SK-N-SH (cell line): ENCODE measurements around the gene CCNK. TPM values are rescaled to one million over a fixed set of nuclear protein-coding genes. Genes with fewer than 3 reads are reported as not detected.

ENCODE experiments used
- CTCF ChIA-PET: fragments of 300-600, 350-600 bp; formaldehyde crosslinking; extraction: SDS; loops from one replicate; lab custom pipeline; 2021; lab: Yijun Ruan, JAX
- POLR2A ChIA-PET: fragments of 350-600 bp; sonication (Branson Sonifier 250); formaldehyde crosslinking; extraction: SDS; loops from one replicate; lab custom pipeline; 2020; ENCODE audit warnings: antibody characterized with exemption, inconsistent platforms; lab: Yijun Ruan, JAX
- DNase-seq: peaks from one replicate; pipeline ENCODE4 v3.0.0; 2012
- H2AFZ ChIP-seq: fragments of 200-600 bp; sonication (generic); 2 replicates; pipeline ENCODE4 v1.8.1; 2016; ENCODE audit warnings: antibody characterized with exemption, mild to moderate bottlenecking, low read depth
- H3F3A ChIP-seq: fragments of 200-600 bp; sonication (generic); replicated peaks from 2 replicates; pipeline ENCODE3; 2016; ENCODE audit warnings: antibody characterized with exemption, mild to moderate bottlenecking; ENCODE audit not compliant: insufficient read depth
- H3K27ac ChIP-seq, 2 experiments: fragments of 200-500 bp in 1 of 2; fragments of 200-600 bp in 1 of 2; sonication (Bioruptor generic) in 1 of 2; sonication (generic), shearing (Covaris generic) in 1 of 2; 2 replicates each; pipeline versions ENCODE4 v1.5.1 to v1.6.1; 2014 to 2016; ENCODE audit warnings: low read depth in 2 of 2, inconsistent platforms in 1 of 2, low read length in 1 of 2, mild to moderate bottlenecking in 1 of 2, mixed read lengths in 1 of 2
- H3K27me3 ChIP-seq: fragments of 200-600 bp; sonication (generic), shearing (Covaris generic); 2 replicates; pipeline ENCODE4 v1.6.1; 2016; ENCODE audit warnings: mixed run types; ENCODE audit not compliant: insufficient read depth
- H3K36me3 ChIP-seq, 2 experiments: fragments of 200-500 bp in 1 of 2; fragments of 200-600 bp in 1 of 2; sonication (Bioruptor generic) in 1 of 2; sonication (generic) in 1 of 2; replicated peaks in 1 of 2; 2 replicates each; pipeline versions ENCODE3 to v1.5.1; 2014 to 2016; ENCODE audit warnings: low read length in 1 of 2, mild to moderate bottlenecking in 1 of 2; ENCODE audit not compliant: insufficient read depth in 2 of 2, control insufficient read depth in 1 of 2
- H3K4me1 ChIP-seq, 2 experiments: fragments of 200-500 bp in 1 of 2; fragments of 200-600 bp in 1 of 2; sonication (Bioruptor generic) in 1 of 2; sonication (generic), shearing (Covaris generic) in 1 of 2; 2 replicates each; pipeline versions ENCODE4 v1.5.1 to v1.6.1; 2014 to 2016; ENCODE audit warnings: low read depth in 1 of 2, low read length in 1 of 2, mixed run types in 1 of 2; ENCODE audit not compliant: insufficient read depth in 2 of 2, control insufficient read depth in 1 of 2
- H3K4me2 ChIP-seq: fragments of 200-600 bp; sonication (generic), shearing (Covaris generic); 2 replicates; pipeline ENCODE4 v1.6.1; 2017; ENCODE audit warnings: mixed run types
- H3K4me3 ChIP-seq, 2 experiments: fragments of 200-500 bp in 1 of 2; fragments of 200-600 bp in 1 of 2; sonication (Bioruptor generic) in 1 of 2; sonication (generic), shearing (Covaris generic) in 1 of 2; 2 replicates each; pipeline versions ENCODE4 v1.5.1 to v1.8.1; 2014 to 2016; ENCODE audit warnings: low read depth in 2 of 2, inconsistent platforms in 1 of 2, low read length in 1 of 2, mild to moderate bottlenecking in 1 of 2, mixed read lengths in 1 of 2, moderate library complexity in 1 of 2
- H3K79me2 ChIP-seq: fragments of 200-600 bp; sonication (generic); 2 replicates; pipeline ENCODE4 v1.8.1; 2017; ENCODE audit warnings: mild to moderate bottlenecking; ENCODE audit not compliant: insufficient read depth
- H3K9ac ChIP-seq: fragments of 200-600 bp; sonication (generic); 2 replicates; pipeline ENCODE4 v1.6.1; 2017; ENCODE audit warnings: mixed run types
- H3K9me2 ChIP-seq: fragments of 200-600 bp; sonication (generic); 2 replicates; pipeline ENCODE4 v1.6.1; 2017; ENCODE audit warnings: mixed run types
- H3K9me3 ChIP-seq: fragments of 200-600 bp; sonication (generic); 2 replicates; pipeline ENCODE4 v1.6.1; 2017; ENCODE audit warnings: mixed run types, mild to moderate bottlenecking, moderate library complexity
- H4K20me1 ChIP-seq: fragments of 200-600 bp; sonication (generic); 2 replicates; pipeline ENCODE4 v1.6.1; 2017; ENCODE audit warnings: mild to moderate bottlenecking, mixed run types; ENCODE audit not compliant: insufficient read depth
- CHD2 ChIP-seq: fragments of 150-350 bp; IDR thresholded peaks from 2 replicates; pipeline ENCODE4 v1.6.1; 2018; ENCODE audit warnings: low read length; ENCODE audit not compliant: partially characterized antibody
- EP300 ChIP-seq, 2 experiments: IDR thresholded peaks; 2 replicates each; pipeline versions ENCODE4 v1.4.0 to v1.6.1; 2012; ENCODE audit warnings: borderline replicate concordance in 1 of 2, low read depth in 1 of 2, low read length in 1 of 2
- EZH2phosphoT487 ChIP-seq: fragments of 200-600 bp; sonication (generic); IDR thresholded peaks from 2 replicates; pipeline ENCODE4 v1.6.1; 2017; ENCODE audit warnings: low read depth, mixed run types, mild to moderate bottlenecking, antibody characterized with exemption, moderate library complexity, borderline replicate concordance
- FOSL2 ChIP-seq: IDR thresholded peaks from 2 replicates; pipeline ENCODE4 v1.4.0; 2012; ENCODE audit warnings: low read depth, mild to moderate bottlenecking, moderate library complexity, borderline replicate concordance
- FOXM1 ChIP-seq: IDR thresholded peaks from 2 replicates; pipeline ENCODE4 v1.4.0; 2012; ENCODE audit warnings: low read depth, mild to moderate bottlenecking
- GABPA ChIP-seq: IDR thresholded peaks from 2 replicates; pipeline ENCODE4 v1.4.0; 2012; ENCODE audit warnings: low read depth, mild to moderate bottlenecking
- GATA2 ChIP-seq: sonication (generic); formaldehyde crosslinking; IDR thresholded peaks from 2 replicates; pipeline ENCODE4 v1.5.0; 2020; ENCODE audit warnings: mild to moderate bottlenecking, missing genetic modification reagents
- IRF3 ChIP-seq: fragments of 150-350 bp; IDR thresholded peaks from 2 replicates; pipeline ENCODE4 v1.6.1; 2016; ENCODE audit warnings: mild to moderate bottlenecking, low read depth, low read length
- MXI1 ChIP-seq: IDR thresholded peaks from 2 replicates; pipeline ENCODE4 v1.6.1; 2012; ENCODE audit warnings: mild to moderate bottlenecking, low read depth, low read length, improper control_type of control experiment
- NFIC ChIP-seq: IDR thresholded peaks from 2 replicates; pipeline ENCODE4 v1.4.0; 2012; ENCODE audit warnings: borderline replicate concordance
- NRF1 ChIP-seq: IDR thresholded peaks from 2 replicates; pipeline ENCODE4 v1.6.1; 2012; ENCODE audit warnings: low read depth, mild to moderate bottlenecking, low read length
- POLR2AphosphoS5 ChIP-seq: IDR thresholded peaks from 2 replicates; pipeline ENCODE4 v1.6.1; 2012; ENCODE audit warnings: low read depth, low read length
- RAD21 ChIP-seq: IDR thresholded peaks from 2 replicates; pipeline ENCODE4 v1.6.1; 2012; ENCODE audit warnings: mild to moderate bottlenecking, low read length
- SIN3A ChIP-seq: IDR thresholded peaks from 2 replicates; pipeline ENCODE4 v1.6.1; 2012; ENCODE audit warnings: low read depth, mild to moderate bottlenecking, low read length, moderate library complexity, borderline replicate concordance
- TCF12 ChIP-seq: IDR thresholded peaks from 2 replicates; pipeline ENCODE4 v1.4.0; 2012
- USF1 ChIP-seq: IDR thresholded peaks from 2 replicates; pipeline ENCODE4 v1.4.0; 2012; ENCODE audit warnings: low read depth, borderline replicate concordance
- WGBS: methylation state at CpG from one replicate; pipeline ENCODE4 v1.1.6; 2017; ENCODE audit warnings: low lambda C conversion rate; 5-methylcytosine and 5-hydroxymethylcytosine counted together
- polyA plus RNA-seq, 3 experiments: library from polyadenylated mRNA; depleted of rRNA; stranded (reverse); fragments of >200 nt; gene quantifications; 2 replicates each; pipeline ENCODE4 v1.2.3, GENCODE V29; 2012
- TF ChIP-seq, protein P1 (sequence below): fragments of 200-600 bp; sonication (generic); IDR thresholded peaks from 2 replicates; pipeline ENCODE4 v1.6.1; 2017; ENCODE audit warnings: antibody characterized with exemption, mild to moderate bottlenecking, moderate library complexity

The CCNK gene
- polyA plus RNA-seq, 1 of the 3 experiments (the other 2 are of a cell fraction), result 14.6 TPM

- 0 out of 2 replicates have a peak, but pooled peaks cover 7% of the 10 kb centered on the region for H3K79me2 ChIP-seq
- no peak overlapping the region for H3K27ac ChIP-seq
- no peak overlapping the region for H3K9ac ChIP-seq
- no peaks in the 10 kb centered on the region for H3K9me2 ChIP-seq
- DNase-seq, result no peak
- peaks cover 77 to 86% of the 10 kb centered on the region in 2 experiments for H3K36me3 ChIP-seq
- POLR2A ChIA-PET, result no interaction called here
- H3K4me1 ChIP-seq, result no peaks in the 10 kb centered on the region
- H3K4me3 ChIP-seq, result no peak overlapping the region
- H4K20me1 ChIP-seq, result no peaks in the 10 kb centered on the region; the same call in 1 of the 2 replicates
- no peaks in the 10 kb centered on the region for H3K27me3 ChIP-seq
- peaks cover 13% of the 10 kb centered on the region for H3F3A ChIP-seq
- H2AFZ ChIP-seq, result no peak overlapping the region
- no peak overlapping the region for H3K4me2 ChIP-seq
- H3K9me3 ChIP-seq, result no peaks in the 10 kb centered on the region
- 95% methylated on average over 2 of the region's 4 CpGs for WGBS
- TF ChIP-seq RAD21 (no peak), CHD2 (no peak), FOSL2 (no peak), USF1 (no peak), IRF3 (no peak), GABPA (no peak)
- TF ChIP-seq, all 33 proteins: peak for 0
- CTCF ChIA-PET, result no interaction called here
These were observed 22.7 kb downstream of the CCNK start for GRCh38 chr14:99503848-99504453.

DNA sequence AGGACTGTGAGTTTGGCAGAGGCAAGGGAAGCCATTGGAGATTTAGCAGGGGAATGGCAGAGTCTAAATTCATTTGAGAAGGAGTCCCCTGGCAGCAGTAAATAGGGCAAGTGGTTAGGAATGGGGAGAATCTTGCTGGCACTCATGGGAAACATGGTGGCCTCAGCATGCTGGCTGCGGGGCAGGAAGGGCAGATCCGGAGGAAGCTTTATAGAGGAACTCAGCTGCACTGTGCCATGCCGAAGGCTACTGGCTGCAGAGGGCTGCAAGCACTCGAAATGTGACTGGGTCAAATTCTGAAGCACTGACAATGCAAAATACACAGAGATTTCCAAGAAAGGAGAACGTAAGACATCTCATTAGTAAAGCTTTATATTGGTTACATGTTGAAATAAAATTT is 23.9 kb downstream of the CCNK start:
- Histone ChIP-seq H3K9me3 (no peaks in the 10 kb centered on the region), H3K36me3 (peaks cover 73 to 84% of the 10 kb centered on the region in 2 experiments), H3K4me3 (no peak overlapping the region), H3F3A (peaks cover 13% of the 10 kb centered on the region), H3K9me2 (no peaks in the 10 kb centered on the region), H3K27me3 (no peaks in the 10 kb centered on the region), H3K4me2 (no peak overlapping the region), H2AFZ (no peak overlapping the region), H3K79me2 (0 out of 2 replicates have a peak, but pooled peaks cover 3% of the 10 kb centered on the region), H3K9ac (no peak overlapping the region), H3K27ac (no peak overlapping the region), H3K4me1 (no peaks in the 10 kb centered on the region), H4K20me1 (no peaks in the 10 kb centered on the region)
- ChIA-PET CTCF (interaction anchor here (1.3 kb wide), 1 partner anchor 123 kb away, joined by 4 read pairs; no protein-coding TSS in a partner anchor), POLR2A (no interaction called here)
- WGBS, result 96% methylated on average over 5 of the region's 5 CpGs
- TF ChIP-seq MXI1, result no peak
- TF ChIP-seq, protein P1, sequence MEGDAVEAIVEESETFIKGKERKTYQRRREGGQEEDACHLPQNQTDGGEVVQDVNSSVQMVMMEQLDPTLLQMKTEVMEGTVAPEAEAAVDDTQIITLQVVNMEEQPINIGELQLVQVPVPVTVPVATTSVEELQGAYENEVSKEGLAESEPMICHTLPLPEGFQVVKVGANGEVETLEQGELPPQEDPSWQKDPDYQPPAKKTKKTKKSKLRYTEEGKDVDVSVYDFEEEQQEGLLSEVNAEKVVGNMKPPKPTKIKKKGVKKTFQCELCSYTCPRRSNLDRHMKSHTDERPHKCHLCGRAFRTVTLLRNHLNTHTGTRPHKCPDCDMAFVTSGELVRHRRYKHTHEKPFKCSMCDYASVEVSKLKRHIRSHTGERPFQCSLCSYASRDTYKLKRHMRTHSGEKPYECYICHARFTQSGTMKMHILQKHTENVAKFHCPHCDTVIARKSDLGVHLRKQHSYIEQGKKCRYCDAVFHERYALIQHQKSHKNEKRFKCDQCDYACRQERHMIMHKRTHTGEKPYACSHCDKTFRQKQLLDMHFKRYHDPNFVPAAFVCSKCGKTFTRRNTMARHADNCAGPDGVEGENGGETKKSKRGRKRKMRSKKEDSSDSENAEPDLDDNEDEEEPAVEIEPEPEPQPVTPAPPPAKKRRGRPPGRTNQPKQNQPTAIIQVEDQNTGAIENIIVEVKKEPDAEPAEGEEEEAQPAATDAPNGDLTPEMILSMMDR, result no peak
- TF ChIP-seq EP300 (IDR thresholded peaks at IDR 0.05; ENCODE audit: borderline replicate concordance in 1 of 2, low read depth in 1 of 2, low read length in 1 of 2), result no peak
- TF ChIP-seq USF1, result no peak
- TF ChIP-seq IRF3, result no peak
- TF ChIP-seq NFIC, result no peak
- TF ChIP-seq TCF12, result no peak
- TF ChIP-seq RAD21, result no peak
- TF ChIP-seq POLR2AphosphoS5, result no peak
- TF ChIP-seq SIN3A, result no peak
- TF ChIP-seq GATA2 (CRISPR knock-in tag), result no peak
- no peak for TF ChIP-seq FOXM1
- no peak for TF ChIP-seq EZH2phosphoT487
- no peak for TF ChIP-seq NRF1
- DNase-seq, result no peak
